Renal cortex interstitium (tissue), 11 donors: ENCODE data around the gene CAPN13. TPM values are rescaled to one million over a fixed set of nuclear protein-coding genes. Genes with fewer than 3 reads are reported as not detected.
"Not testable (repeated sequence)": the region's sequence is repeated elsewhere in the genome, so short reads cannot be mapped to it uniquely, and the experiment has no call there.

Experiments used
- DNase-seq, 11 donors: peaks; one replicate each; pipeline ENCODE4 v3.0.0-alpha.2; 2013; ENCODE audit warnings: low read depth in 9 of 11, low spot score in 4 of 11; ENCODE audit errors: extremely low read depth in 1 of 11
- polyA plus RNA-seq, 3 donors: library from polyadenylated mRNA; unstranded; fragments of 120-200 nt; gene quantifications; one replicate each; pipeline ENCODE4 v1.2.1, GENCODE V29; 2013; ENCODE audit not compliant: insufficient read length in 3 of 3

CAPN13 gene
- polyA plus RNA-seq, 3 donors: 1.2 to 3.2 (median 2.2) TPM

- DNase-seq: no peak
Observed at GRCh38 chr2:30710016-30710415, 97.2 kb downstream of the CAPN13 start.

GRCh38 chr2:30709516-30709915 is 97.7 kb downstream of the CAPN13 start:
- no peak for DNase-seq

GRCh38 chr2:30708491-30709290 is 98.6 kb downstream of the CAPN13 start:
- DNase-seq: no peak

GRCh38 chr2:30707304-30707903 is 99.8 kb downstream of the CAPN13 start:
- DNase-seq: no peak

GRCh38 chr2:30706534-30707303 is 100.5 kb downstream of the CAPN13 start:
- peak in 6 of 11 donors; percentile 26 to 62 (median 46) for DNase-seq

GRCh38 chr2:30705711-30706533 is 101.3 kb downstream of the CAPN13 start:
- no peak for DNase-seq

GRCh38 chr2:30705056-30705455 is 102.2 kb downstream of the CAPN13 start:
- no peak for DNase-seq

GRCh38 chr2:30704309-30705020 is 102.8 kb downstream of the CAPN13 start:
- DNase-seq: no peak

- DNase-seq: no peak
Observed at GRCh38 chr2:30702694-30703093, 104.6 kb downstream of the CAPN13 start.

- DNase-seq: no peak
Observed at GRCh38 chr2:30701782-30702181, 105.5 kb downstream of the CAPN13 start.

- DNase-seq: not testable (repeated sequence)
Observed at GRCh38 chr2:30697242-30698103, 109.8 kb downstream of the CAPN13 start.

GRCh38 chr2:30695749-30696148 is 111.5 kb downstream of the CAPN13 start:
- DNase-seq: no peak

- no peak for DNase-seq
Observed at GRCh38 chr2:30694286-30695055, 112.8 kb downstream of the CAPN13 start.

GRCh38 chr2:30693821-30694281 is 113.4 kb downstream of the CAPN13 start:
- no peak for DNase-seq

GRCh38 chr2:30692829-30693275 is 114.4 kb downstream of the CAPN13 start:
- no peak for DNase-seq

GRCh38 chr2:30691948-30692828 is 115.1 kb downstream of the CAPN13 start:
- no peak for DNase-seq
